ENCODE results near the gene TTLL11.

Gene TTLL11

DNA sequence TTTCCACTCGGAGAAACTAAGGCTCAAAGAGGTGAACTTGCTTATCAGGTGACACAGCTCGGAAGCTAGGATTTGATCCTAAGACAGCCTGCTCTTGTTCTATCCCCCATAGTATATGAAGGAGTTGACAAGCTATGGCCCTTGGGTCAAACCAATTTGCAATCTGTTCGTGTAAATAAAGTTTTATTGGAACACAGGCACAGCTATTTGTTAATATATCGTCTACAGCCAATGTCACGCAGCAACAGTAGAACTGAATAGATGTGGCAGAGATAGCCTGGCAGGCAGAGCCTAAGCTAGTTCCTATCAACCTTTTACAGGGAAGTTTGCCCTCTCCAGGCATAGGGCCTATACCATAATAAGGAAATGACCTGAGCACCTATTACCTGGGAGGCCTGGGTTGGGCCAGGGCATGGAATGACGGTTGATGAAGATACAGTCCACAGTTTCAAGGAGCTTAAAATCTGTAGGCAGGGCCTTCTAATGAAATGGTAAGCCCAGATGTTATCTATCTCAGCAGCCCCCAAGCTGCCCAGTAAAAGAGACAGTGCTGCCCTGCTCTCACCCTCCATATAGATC lies 179.0 kb downstream of the TTLL11 start:
- ChIA-PET POLR2A (ENCODE audit: low non-redundant PET) (no interaction called here), CTCF (interaction anchor here (0.6 kb wide), 1 partner anchor 128 kb away, joined by 5 read pairs; no protein-coding TSS in a partner anchor)
- TF ChIP-seq, protein P1, sequence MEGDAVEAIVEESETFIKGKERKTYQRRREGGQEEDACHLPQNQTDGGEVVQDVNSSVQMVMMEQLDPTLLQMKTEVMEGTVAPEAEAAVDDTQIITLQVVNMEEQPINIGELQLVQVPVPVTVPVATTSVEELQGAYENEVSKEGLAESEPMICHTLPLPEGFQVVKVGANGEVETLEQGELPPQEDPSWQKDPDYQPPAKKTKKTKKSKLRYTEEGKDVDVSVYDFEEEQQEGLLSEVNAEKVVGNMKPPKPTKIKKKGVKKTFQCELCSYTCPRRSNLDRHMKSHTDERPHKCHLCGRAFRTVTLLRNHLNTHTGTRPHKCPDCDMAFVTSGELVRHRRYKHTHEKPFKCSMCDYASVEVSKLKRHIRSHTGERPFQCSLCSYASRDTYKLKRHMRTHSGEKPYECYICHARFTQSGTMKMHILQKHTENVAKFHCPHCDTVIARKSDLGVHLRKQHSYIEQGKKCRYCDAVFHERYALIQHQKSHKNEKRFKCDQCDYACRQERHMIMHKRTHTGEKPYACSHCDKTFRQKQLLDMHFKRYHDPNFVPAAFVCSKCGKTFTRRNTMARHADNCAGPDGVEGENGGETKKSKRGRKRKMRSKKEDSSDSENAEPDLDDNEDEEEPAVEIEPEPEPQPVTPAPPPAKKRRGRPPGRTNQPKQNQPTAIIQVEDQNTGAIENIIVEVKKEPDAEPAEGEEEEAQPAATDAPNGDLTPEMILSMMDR (conservative IDR thresholded peaks at IDR 0.05; ENCODE audit: low read depth), result no peak
- no peak for DNase-seq (ENCODE audit: low spot score)
- no peak overlapping the region for H3K27ac ChIP-seq

DNA sequence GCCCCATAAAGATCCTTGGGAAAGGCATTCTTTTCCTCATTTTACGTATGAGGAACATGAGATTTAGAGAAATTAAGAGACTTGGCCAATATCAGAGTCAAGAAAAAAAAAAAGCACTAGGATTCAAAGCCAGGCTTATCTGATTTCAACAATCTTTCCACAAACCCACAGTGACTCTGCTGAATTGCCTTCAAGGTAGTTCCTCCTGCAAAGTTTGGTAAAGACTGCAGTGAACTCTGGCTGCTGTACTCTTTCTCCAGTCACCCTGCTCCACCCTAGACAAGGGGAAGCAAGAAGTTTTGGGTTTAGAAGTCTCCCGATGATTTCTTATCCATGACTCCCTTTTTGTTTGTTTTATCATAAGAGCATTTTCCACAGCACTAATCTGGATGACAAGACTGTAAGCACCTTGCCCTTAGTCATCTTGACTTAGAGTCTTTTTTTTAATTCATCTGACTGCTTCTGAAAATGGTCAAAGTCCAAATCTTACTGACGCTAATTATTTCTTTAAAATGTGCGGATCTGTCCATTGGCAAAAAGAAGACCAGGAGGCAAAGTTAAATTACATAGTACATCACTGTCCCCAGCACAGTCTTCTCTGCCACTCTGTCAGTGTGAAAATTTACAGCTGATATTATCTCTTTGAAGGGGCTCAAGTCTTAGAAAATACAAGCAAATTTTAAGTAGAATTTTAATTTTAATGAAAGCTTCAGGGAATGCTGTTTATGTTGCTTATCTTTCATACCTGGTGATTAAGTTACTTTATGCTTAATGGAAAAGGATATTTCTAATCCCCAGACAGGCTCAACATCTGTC lies 180.1 kb downstream of the TTLL11 start:
- H3K27ac ChIP-seq, result no peak overlapping the region
- CTCF ChIA-PET, result interaction anchor here (0.6 kb wide), 1 partner anchor 129 kb away, joined by 5 read pairs; no protein-coding TSS in a partner anchor
- POLR2A ChIA-PET (ENCODE audit: low non-redundant PET), result no interaction called here
- TF ChIP-seq, protein P1 (conservative IDR thresholded peaks at IDR 0.05; ENCODE audit: low read depth), result no peak
- no peak for DNase-seq (ENCODE audit: low spot score)

DNA sequence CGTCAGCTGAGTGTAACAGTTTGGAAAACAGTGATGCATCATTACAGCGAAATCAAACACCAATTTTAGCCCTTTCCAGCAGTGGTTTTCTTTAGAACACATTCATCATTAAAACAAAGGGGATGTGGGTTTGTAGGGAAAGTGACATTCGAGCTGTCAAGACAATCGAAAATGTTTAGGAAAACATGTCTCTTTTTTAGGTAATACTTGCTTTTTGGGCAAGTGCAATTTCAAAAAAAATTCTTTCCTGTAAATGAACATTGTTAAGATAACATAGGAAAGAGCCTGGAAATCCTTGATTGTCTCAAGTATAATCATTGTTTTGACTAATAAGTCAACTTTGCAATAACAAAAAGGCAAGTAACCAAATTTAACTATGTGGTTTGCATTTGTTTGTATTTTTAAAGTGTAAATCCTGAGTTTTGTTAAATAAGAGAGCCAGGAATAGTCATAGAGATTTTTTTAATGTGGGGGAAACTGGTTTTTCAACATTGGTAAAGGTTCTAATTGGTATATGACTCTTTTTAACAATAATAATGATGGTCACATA lies 182.5 kb downstream of the TTLL11 start:
- H3K27ac ChIP-seq, result no peak overlapping the region
- no peak for DNase-seq (ENCODE audit: low spot score)
- TF ChIP-seq, protein P1 (conservative IDR thresholded peaks at IDR 0.05; ENCODE audit: low read depth), result no peak
- ChIA-PET CTCF (interaction anchor here (0.7 kb wide), 2 partner anchors 7 to 22 kb away, joined by 3 to 4 read pairs; no protein-coding TSS in a partner anchor), POLR2A (ENCODE audit: low non-redundant PET) (no interaction called here)

DNA sequence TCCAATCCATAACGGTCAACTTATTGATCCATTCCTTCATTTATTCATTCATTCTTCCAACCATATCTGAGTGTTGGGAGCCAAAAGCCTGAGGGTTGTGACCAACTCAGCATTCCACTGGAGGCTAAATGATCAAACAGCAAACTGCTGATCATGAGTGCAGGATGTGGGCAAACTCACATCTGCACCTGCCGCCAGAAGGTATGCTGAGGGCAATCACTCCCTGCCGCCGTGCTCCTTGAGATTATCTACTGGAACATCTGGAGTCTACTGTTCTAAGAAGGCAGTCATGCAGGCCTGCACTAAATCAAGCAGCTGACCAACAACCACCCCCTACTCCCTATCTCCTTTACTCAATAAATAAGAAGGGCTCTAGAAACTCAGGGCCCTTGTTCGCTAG lies 184.0 kb downstream of the TTLL11 start:
- TF ChIP-seq, protein P1 (conservative IDR thresholded peaks at IDR 0.05; ENCODE audit: low read depth), result no peak
- POLR2A ChIA-PET (ENCODE audit: low non-redundant PET), result no interaction called here
- DNase-seq (ENCODE audit: low spot score), result no peak
- H3K27ac ChIP-seq, result no peak overlapping the region
- CTCF ChIA-PET, result no interaction called here

DNA sequence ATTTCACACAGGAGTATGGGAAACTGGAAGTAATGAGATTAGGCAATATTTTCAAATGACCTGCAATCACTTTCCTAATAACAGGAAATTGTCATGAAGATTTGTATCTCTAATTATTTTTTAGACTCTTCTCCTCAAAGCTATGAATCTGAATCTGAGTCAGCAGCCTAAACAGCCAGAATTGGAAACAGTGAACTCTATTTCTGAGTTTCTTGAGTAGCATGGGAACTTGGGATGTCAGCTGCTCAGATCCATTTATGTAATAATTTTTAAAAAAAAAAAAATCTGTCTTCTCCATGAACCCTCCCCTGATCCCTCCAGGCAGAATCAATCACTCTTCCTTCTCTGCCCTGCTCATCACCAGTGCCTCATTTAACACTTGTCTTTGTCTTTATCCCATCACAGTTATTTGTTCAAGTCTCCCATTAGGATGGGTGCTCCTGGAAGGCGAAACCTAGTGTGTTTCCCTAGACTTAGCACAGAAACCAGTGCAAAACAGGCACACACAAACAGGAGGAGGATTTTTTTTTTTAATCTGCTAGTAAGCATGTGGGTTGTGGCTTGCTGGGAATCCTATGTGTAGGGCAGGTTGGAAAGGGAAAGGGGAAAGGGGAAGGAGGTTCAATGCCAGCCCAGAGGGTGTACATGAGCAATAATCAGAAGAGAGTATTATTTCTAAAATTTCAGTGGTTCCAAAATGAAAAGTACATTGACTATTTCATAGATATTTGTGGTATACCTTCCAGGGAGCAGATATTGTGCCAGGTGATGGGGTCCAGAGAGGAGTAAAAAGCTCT lies 186.8 kb downstream of the TTLL11 start:
- POLR2A ChIA-PET (ENCODE audit: low non-redundant PET), result no interaction called here
- no peak for DNase-seq (ENCODE audit: low spot score)
- no peak overlapping the region for H3K27ac ChIP-seq
- TF ChIP-seq, protein P1 (conservative IDR thresholded peaks at IDR 0.05; ENCODE audit: low read depth), result no peak
- CTCF ChIA-PET, result interaction anchor here (0.6 kb wide), 1 partner anchor 21 kb away, joined by 5 read pairs; no protein-coding TSS in a partner anchor

Data from RWPE1 (cell line).